Activated naive CD8-positive, alpha-beta T cell treated with anti-CD3 and anti-CD28 coated beads, Interleukin-2, amount 10 ng/mL, durations not matched to agents 7 days and 5 days (primary cell): Measurements from ENCODE around the gene PAPSS1. TPM values are rescaled to one million over a fixed set of nuclear protein-coding genes. Genes with fewer than 3 reads are reported as not detected.
"Not testable (repeated sequence)": the region's sequence is repeated elsewhere in the genome, so short reads cannot be mapped to it uniquely, and the experiment has no call there.

Experiments used
- ATAC-seq: fragments of 150-1000 bp; cut with Tn5 transposase; one replicate; pipeline ENCODE4 v1.10.0; 2021; ENCODE audit warnings: low read depth, moderate library complexity
- POLR2A ChIA-PET: fragments of 350-600 bp; sonication (Branson Sonifier 250); formaldehyde crosslinking; loops from one replicate; lab custom pipeline; 2021; ENCODE audit warnings: antibody characterized with exemption; lab: Charles Lee
- DNase-seq: peaks from one replicate; pipeline ENCODE4 v3.0.0; 2021
- H3K27ac Mint-ChIP-seq: one replicate; pipeline ENCODE4 v1.8.0; 2022; ENCODE audit warnings: mild to moderate bottlenecking, mixed read lengths
- H3K27me3 Mint-ChIP-seq: one replicate; pipeline ENCODE4 v1.8.0; 2022; ENCODE audit warnings: mild to moderate bottlenecking, moderate library complexity, mixed read lengths
- H3K36me3 Mint-ChIP-seq: one replicate; pipeline ENCODE4 v1.8.0; 2021; ENCODE audit warnings: mild to moderate bottlenecking, mixed read lengths
- H3K4me1 Mint-ChIP-seq: one replicate; pipeline ENCODE4 v1.8.0; 2021; ENCODE audit warnings: mixed read lengths
- H3K4me3 Mint-ChIP-seq: one replicate; pipeline ENCODE4 v1.8.0; 2022; ENCODE audit warnings: mild to moderate bottlenecking, moderate library complexity, mixed read lengths
- H3K9me3 Mint-ChIP-seq: one replicate; pipeline ENCODE4 v1.8.0; 2021; ENCODE audit warnings: mixed read lengths
- total RNA-seq, 2 experiments: library from RNA; stranded (reverse); gene quantifications; one replicate each; pipeline ENCODE4 v1.2.3, GENCODE V29; 2021

Gene PAPSS1
- total RNA-seq, 2 experiments from 2014 or later = 19.1 to 20.3 TPM

GRCh38 chr4:107719207-107719921 lies 670 bp downstream of the PAPSS1 start:
- peaks cover 5% of the 10 kb centered on the region for H3K36me3 Mint-ChIP-seq

GRCh38 chr4:107718351-107718965 lies 1.6 kb downstream of the PAPSS1 start:
- DNase-seq (no peak), ATAC-seq (no peak)
- Mint-ChIP-seq H3K36me3 (peaks cover 9% of the 10 kb centered on the region), H3K27ac (no peak overlapping the region), H3K9me3 (no peaks in the 10 kb centered on the region), H3K27me3 (no peaks in the 10 kb centered on the region), H3K4me1 (peaks cover 24% of the 10 kb centered on the region), H3K4me3 (peak overlapping the region; percentile 90)
- POLR2A ChIA-PET = no interaction called here

More at GRCh38 chr4:107719207-107719921, 670 bp downstream of the PAPSS1 start:
- Mint-ChIP-seq H3K4me1 (peaks cover 24% of the 10 kb centered on the region), H3K27ac (peak overlapping the region; percentile 75), H3K4me3 (peak overlapping the region; percentile 90), H3K9me3 (no peaks in the 10 kb centered on the region), H3K27me3 (no peaks in the 10 kb centered on the region)
- POLR2A ChIA-PET = no interaction called here
- ATAC-seq (peak; percentile 1), DNase-seq (no peak)

DNA sequence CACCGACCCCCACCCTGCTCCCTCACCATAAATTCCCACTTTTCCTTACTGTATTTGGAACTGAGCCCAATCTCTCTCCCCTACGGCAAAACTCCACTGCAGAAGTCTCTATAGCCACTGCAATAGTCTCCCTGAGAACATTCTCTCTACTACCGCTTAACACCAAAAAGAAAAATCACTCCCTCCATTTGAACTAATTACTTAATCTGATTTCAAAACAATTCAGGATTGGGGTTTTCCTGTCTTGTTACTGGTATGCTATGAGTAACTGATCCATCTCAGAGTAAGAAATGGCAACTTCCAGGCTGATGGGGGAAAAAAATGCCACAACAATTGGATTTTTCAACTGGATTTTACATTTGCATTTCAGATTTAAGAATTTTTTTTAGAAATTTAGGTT lies 5.8 kb downstream of the PAPSS1 start:
- Mint-ChIP-seq H3K36me3 (peaks cover 19% of the 10 kb centered on the region), H3K4me3 (no peak overlapping the region), H3K4me1 (peaks cover 14% of the 10 kb centered on the region), H3K9me3 (peaks cover 8% of the 10 kb centered on the region), H3K27me3 (no peaks in the 10 kb centered on the region), H3K27ac (no peak overlapping the region)
- no peak for ATAC-seq
- POLR2A ChIA-PET = no interaction called here
- no peak for DNase-seq

GRCh38 chr4:107712236-107712635 lies 7.8 kb downstream of the PAPSS1 start:
- peaks cover 3% of the 10 kb centered on the region for H3K4me1 Mint-ChIP-seq
- peaks cover 22% of the 10 kb centered on the region for H3K36me3 Mint-ChIP-seq
- H3K4me3 Mint-ChIP-seq = no peak overlapping the region
- POLR2A ChIA-PET = no interaction called here
- DNase-seq (no peak), ATAC-seq (no peak)
- no peak overlapping the region for H3K27ac Mint-ChIP-seq
- H3K27me3 Mint-ChIP-seq = no peaks in the 10 kb centered on the region
- H3K9me3 Mint-ChIP-seq = peaks cover 11% of the 10 kb centered on the region

DNA sequence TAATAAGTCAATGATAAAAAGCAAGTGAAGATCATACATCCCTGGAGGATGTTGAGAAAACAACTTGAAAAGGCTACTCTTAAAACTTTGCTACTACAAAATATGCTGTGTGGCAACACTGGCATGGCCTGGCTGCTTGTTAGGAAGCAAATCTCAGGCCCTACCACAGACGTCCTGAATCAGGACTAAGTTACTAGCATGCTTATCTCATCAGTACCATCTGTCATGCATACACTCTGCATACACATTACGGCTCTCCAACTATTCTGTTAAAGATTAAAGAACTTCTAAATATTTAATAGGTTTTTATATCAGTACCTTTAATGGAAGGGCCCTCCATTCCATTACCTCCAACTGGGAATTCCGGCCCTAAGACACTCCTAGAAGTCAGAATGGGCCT lies 8.2 kb downstream of the PAPSS1 start:
- H3K9me3 Mint-ChIP-seq = peaks cover 11% of the 10 kb centered on the region
- POLR2A ChIA-PET = no interaction called here
- H3K27ac Mint-ChIP-seq = no peak overlapping the region
- peaks cover 3% of the 10 kb centered on the region for H3K4me1 Mint-ChIP-seq
- no peak for ATAC-seq
- no peak for DNase-seq
- H3K4me3 Mint-ChIP-seq = no peak overlapping the region
- no peaks in the 10 kb centered on the region for H3K27me3 Mint-ChIP-seq
- peaks cover 22% of the 10 kb centered on the region for H3K36me3 Mint-ChIP-seq

- H3K27ac Mint-ChIP-seq = no peak overlapping the region
- peaks cover 15% of the 10 kb centered on the region for H3K9me3 Mint-ChIP-seq
- H3K4me3 Mint-ChIP-seq = no peak overlapping the region
- ATAC-seq (no peak), DNase-seq (no peak)
- POLR2A ChIA-PET = interaction anchor here (1.2 kb wide), 1 partner anchor 9 kb away, joined by 3 read pairs; the partner anchor contains the start of gene PAPSS1
- H3K4me1 Mint-ChIP-seq = peaks cover 3% of the 10 kb centered on the region
- H3K36me3 Mint-ChIP-seq = peaks cover 24% of the 10 kb centered on the region
- no peaks in the 10 kb centered on the region for H3K27me3 Mint-ChIP-seq
These were observed 9.3 kb downstream of the PAPSS1 start for GRCh38 chr4:107710493-107711459.

DNA sequence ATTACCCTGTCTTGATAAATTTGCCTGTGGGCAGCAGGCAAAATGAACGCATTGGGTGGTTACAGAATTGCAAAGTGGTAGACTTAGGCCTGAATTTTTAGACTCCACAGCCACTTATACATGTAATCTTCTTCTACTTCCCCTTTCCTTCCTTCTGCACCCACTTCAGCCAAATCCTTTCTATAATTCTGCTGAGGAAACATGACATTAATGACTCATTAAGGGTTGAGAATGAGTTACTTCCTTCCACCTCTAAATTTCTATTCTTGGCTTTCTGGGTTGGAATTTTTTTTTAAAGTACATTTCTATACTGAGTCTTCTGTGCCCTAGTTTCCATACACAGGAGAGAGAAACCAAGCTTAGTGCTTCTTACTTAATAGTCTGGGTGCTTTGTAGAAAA lies 10.1 kb downstream of the PAPSS1 start:
- H3K4me3 Mint-ChIP-seq = no peak overlapping the region
- peaks cover 27% of the 10 kb centered on the region for H3K36me3 Mint-ChIP-seq
- POLR2A ChIA-PET = interaction anchor here (1.2 kb wide), 1 partner anchor 10 kb away, joined by 3 read pairs; the partner anchor contains the start of gene PAPSS1
- DNase-seq (no peak), ATAC-seq (no peak)
- peaks cover 3% of the 10 kb centered on the region for H3K4me1 Mint-ChIP-seq
- no peaks in the 10 kb centered on the region for H3K27me3 Mint-ChIP-seq
- H3K9me3 Mint-ChIP-seq = peaks cover 22% of the 10 kb centered on the region
- H3K27ac Mint-ChIP-seq = no peak overlapping the region

DNA sequence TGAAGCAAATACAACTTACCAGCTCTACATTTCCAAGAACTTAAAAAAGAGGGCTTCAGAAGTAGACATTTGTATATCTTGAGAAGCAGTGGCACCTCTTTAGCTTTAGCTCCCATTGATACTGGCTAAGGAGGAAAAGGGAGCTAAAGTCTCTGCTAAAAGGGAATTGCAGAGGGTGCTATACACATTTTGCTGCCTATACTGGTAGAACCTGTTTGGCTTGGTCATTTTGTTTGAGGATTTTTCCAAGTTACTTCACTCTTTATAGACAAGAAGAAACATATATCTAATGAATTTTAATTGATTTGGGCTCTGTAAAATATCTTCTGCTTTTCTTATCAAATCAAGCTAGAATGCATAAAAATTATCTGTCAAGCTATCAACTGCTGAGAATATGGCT lies 11.8 kb downstream of the PAPSS1 start:
- ATAC-seq = no peak
- H3K27ac Mint-ChIP-seq = no peak overlapping the region
- POLR2A ChIA-PET = no interaction called here

GRCh38 chr4:107705742-107706556 lies 14.1 kb downstream of the PAPSS1 start:
- Mint-ChIP-seq H3K4me3 (no peak overlapping the region), H3K27me3 (no peaks in the 10 kb centered on the region), H3K4me1 (peaks cover 5% of the 10 kb centered on the region), H3K27ac (no peak overlapping the region), H3K36me3 (peaks cover 29% of the 10 kb centered on the region), H3K9me3 (peaks cover 29% of the 10 kb centered on the region)
- POLR2A ChIA-PET = no interaction called here
- ATAC-seq (no peak), DNase-seq (no peak)

More for the DNA sequence above, 11.8 kb downstream of the PAPSS1 start:
- H3K4me3 Mint-ChIP-seq = no peak overlapping the region
- H3K27me3 Mint-ChIP-seq = no peaks in the 10 kb centered on the region
- no peak for DNase-seq
- peaks cover 23% of the 10 kb centered on the region for H3K36me3 Mint-ChIP-seq
- peaks cover 25% of the 10 kb centered on the region for H3K9me3 Mint-ChIP-seq
- peaks cover 3% of the 10 kb centered on the region for H3K4me1 Mint-ChIP-seq

GRCh38 chr4:107701565-107701964 lies 18.5 kb downstream of the PAPSS1 start:
- H3K4me1 Mint-ChIP-seq = peaks cover 2% of the 10 kb centered on the region
- no peak overlapping the region for H3K27ac Mint-ChIP-seq
- POLR2A ChIA-PET = no interaction called here
- peaks cover 17% of the 10 kb centered on the region for H3K9me3 Mint-ChIP-seq
- no peak overlapping the region for H3K4me3 Mint-ChIP-seq
- peaks cover 33% of the 10 kb centered on the region for H3K36me3 Mint-ChIP-seq
- DNase-seq (no peak), ATAC-seq (no peak)
- no peaks in the 10 kb centered on the region for H3K27me3 Mint-ChIP-seq

DNA sequence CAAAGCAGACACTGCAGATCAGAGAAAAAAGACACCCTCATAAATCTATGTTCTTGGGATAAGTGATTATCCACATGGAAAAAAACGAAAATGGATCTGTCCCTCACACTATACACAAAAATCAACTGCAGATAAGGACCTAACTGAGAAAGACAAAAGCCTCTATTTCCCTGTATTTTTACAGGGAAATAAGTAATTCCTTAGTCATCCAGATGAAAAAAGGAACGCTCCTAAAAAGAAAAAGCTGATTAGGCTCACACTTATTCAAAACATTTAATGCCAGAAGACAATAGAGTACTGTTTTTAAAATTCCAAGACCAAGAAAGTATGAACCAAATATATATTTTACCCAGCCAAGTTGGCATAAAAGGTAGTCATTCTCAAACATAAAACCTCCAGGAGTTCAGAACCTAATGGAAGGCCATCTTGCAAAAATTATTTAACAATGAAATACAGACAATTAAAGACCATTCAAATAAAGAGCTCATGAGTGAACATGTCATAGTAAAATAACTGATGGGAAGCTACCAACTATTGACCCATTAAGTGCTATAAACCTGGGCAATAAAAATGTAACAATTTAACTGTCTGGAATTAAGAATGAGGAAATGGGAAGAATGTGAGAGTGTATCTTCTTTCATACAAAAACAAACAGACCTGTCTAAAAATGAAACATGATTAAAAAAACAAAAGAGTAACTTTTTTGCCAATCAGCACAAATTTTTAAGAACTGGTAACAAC lies 20.4 kb downstream of the PAPSS1 start:
- H3K4me1 Mint-ChIP-seq = peaks cover 2% of the 10 kb centered on the region
- H3K27ac Mint-ChIP-seq = no peak overlapping the region
- DNase-seq (no peak), ATAC-seq (no peak)
- POLR2A ChIA-PET = no interaction called here
- H3K36me3 Mint-ChIP-seq = peaks cover 38% of the 10 kb centered on the region
- H3K27me3 Mint-ChIP-seq = no peaks in the 10 kb centered on the region
- H3K9me3 Mint-ChIP-seq = peaks cover 14% of the 10 kb centered on the region
- H3K4me3 Mint-ChIP-seq = no peak overlapping the region

DNA sequence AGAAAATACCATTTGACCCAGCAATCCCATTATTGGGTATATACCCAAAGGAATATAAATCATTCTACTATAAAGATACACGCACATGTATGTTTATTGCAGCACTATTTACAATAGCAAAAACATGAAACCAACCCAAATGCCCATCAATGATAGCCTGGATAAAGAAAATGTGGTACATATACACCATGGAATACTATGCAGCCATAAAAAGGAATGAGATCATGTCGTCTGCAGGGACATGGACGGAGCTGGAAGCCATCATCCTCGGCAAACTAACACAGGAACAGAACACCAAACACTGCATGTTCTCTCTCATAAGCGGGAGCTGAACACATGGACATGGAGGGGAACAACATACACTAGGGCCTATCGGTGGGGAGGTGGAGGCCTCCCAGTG lies 23.8 kb downstream of the PAPSS1 start:
- H3K27ac Mint-ChIP-seq, H3K9me3 Mint-ChIP-seq, H3K4me3 Mint-ChIP-seq, ATAC-seq, H3K27me3 Mint-ChIP-seq, DNase-seq, POLR2A ChIA-PET: not testable (repeated sequence)
- peaks cover 55% of the 10 kb centered on the region for H3K36me3 Mint-ChIP-seq
- H3K4me1 Mint-ChIP-seq = peaks cover 14% of the 10 kb centered on the region
